Muscle layer of duodenum (tissue), 2 donors: ENCODE measurements around the gene RTN4RL1.

Source experiments
- H3K27ac ChIP-seq: one replicate; pipeline ENCODE4 v1.7.0; 2013; ENCODE audit warnings: mild to moderate bottlenecking, low read length
- H3K27me3 ChIP-seq: one replicate; pipeline ENCODE4 v1.7.0; 2013; ENCODE audit warnings: low read depth, mild to moderate bottlenecking, control low read depth, low read length
- H3K36me3 ChIP-seq, 2 donors: one replicate each; pipeline ENCODE4 v1.7.0; 2013; ENCODE audit warnings: low read length in 2 of 2, control low read depth in 1 of 2, mild to moderate bottlenecking in 1 of 2; ENCODE audit not compliant: insufficient read depth in 2 of 2, control insufficient read depth in 1 of 2
- H3K4me1 ChIP-seq, 2 donors: one replicate each; pipeline ENCODE4 v1.7.0; 2013; ENCODE audit warnings: low read length in 2 of 2, mild to moderate bottlenecking in 2 of 2, control low read depth in 1 of 2, moderate library complexity in 1 of 2; ENCODE audit not compliant: insufficient read depth in 2 of 2, control insufficient read depth in 1 of 2
- H3K4me3 ChIP-seq, 2 donors: one replicate each; pipeline ENCODE4 v1.7.0; 2013; ENCODE audit warnings: low read length in 2 of 2, low read depth in 1 of 2, mild to moderate bottlenecking in 1 of 2
- H3K9me3 ChIP-seq, 2 donors: one replicate each; pipeline ENCODE4 v1.7.0; 2013; ENCODE audit warnings: low read length in 2 of 2, control low read depth in 1 of 2, mild to moderate bottlenecking in 1 of 2; ENCODE audit not compliant: control insufficient read depth in 1 of 2
- donor health status: healthy.

The RTN4RL1 gene

GRCh38 chr17:2041561-2042389 is 16.6 kb upstream of the RTN4RL1 start, which contains the start of gene OVCA2:
OVCA2 (plus strand) TSS chr17:2042022; CDS start chr17:2042048, 26 bp downstream.
- H3K4me3 ChIP-seq = peak within 1 kb of the TSS; percentile 82 to 92
- H3K36me3 ChIP-seq = peaks cover 9 to 45% of the 10 kb centered on the region in 2 donors

GRCh38 chr17:2040942-2041560 is 15.9 kb upstream of the RTN4RL1 start:
- Histone ChIP-seq H3K9me3 (no peaks in the 10 kb centered on the region), H3K4me1 (peaks cover 10 to 29% of the 10 kb centered on the region in 2 donors), H3K36me3 (peaks cover 9 to 52% of the 10 kb centered on the region in 2 donors), H3K27ac (no peak overlapping the region), H3K27me3 (no peaks in the 10 kb centered on the region), H3K4me3 (peak overlapping the region; percentile 9 to 82)

More at GRCh38 chr17:2041561-2042389, 16.6 kb upstream of the RTN4RL1 start, which contains the start of gene OVCA2:
- no peaks in the 10 kb centered on the region for H3K27me3 ChIP-seq
- H3K27ac ChIP-seq = peak within 1 kb of the TSS; percentile 89
- H3K4me1 ChIP-seq = peaks cover 10 to 29% of the 10 kb centered on the region in 2 donors
- H3K9me3 ChIP-seq = no peaks in the 10 kb centered on the region

DNA sequence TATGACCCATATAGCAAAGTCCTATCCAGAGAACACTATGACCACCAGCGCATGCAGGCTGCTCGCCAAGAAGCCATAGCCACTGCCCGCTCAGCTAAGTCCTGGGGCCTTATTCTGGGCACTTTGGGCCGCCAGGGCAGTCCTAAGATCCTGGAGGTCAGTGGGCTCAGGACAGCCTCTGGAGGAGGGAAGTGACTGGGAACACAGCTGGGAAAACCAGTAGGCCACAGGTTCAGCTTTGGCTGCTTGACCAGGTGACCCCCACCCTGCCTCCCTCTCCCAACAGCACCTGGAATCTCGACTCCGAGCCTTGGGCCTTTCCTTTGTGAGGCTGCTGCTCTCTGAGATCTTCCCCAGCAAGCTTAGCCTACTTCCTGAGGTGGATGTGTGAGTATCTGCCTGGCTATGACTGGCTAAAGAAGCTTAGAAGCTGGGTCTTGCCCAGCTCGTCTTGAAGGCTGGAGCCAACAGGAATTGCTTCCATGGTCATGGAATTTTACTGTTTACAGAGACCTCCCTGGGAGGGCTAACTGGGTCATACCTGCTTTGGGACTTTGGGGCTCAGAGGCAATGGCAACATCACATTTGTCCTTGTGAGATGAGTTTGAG is 15.2 kb upstream of the RTN4RL1 start:
- Histone ChIP-seq H3K36me3 (peaks cover 9 to 59% of the 10 kb centered on the region in 2 donors), H3K4me1 (peaks cover 10 to 29% of the 10 kb centered on the region in 2 donors), H3K4me3 (no peak overlapping the region), H3K9me3 (no peaks in the 10 kb centered on the region), H3K27ac (no peak overlapping the region), H3K27me3 (no peaks in the 10 kb centered on the region)

DNA sequence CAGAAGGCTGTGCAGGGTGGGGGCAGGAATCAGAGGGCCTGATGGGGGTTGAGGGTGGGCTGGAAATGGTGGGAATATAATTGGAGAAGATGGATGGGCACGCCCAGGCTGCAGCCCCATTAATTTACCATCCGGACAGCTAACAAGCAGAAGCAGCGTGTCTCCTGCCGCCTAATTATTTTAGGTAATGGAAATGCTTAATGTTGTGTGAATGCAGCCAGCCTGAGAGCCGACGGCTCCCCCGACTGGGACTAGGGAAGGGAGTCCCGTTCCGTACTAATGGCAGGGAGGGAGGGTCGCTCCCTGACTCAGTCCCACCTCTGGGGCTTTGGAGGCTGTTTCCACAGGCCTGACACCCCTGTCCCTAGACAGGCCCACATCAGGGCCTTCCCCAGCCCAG is 12.0 kb upstream of the RTN4RL1 start:
- no peaks in the 10 kb centered on the region for H3K9me3 ChIP-seq
- H3K27me3 ChIP-seq = no peaks in the 10 kb centered on the region
- no peak overlapping the region for H3K27ac ChIP-seq
- no peak overlapping the region for H3K4me3 ChIP-seq
- H3K36me3 ChIP-seq = peaks cover 4 to 49% of the 10 kb centered on the region in 2 donors
- peaks cover 0 to 9% of the 10 kb centered on the region in 2 donors for H3K4me1 ChIP-seq

GRCh38 chr17:2035541-2036488 is 10.7 kb upstream of the RTN4RL1 start:
- no peak overlapping the region for H3K4me3 ChIP-seq
- no peak overlapping the region for H3K27ac ChIP-seq
- H3K9me3 ChIP-seq = no peaks in the 10 kb centered on the region
- H3K36me3 ChIP-seq = peaks cover 4 to 49% of the 10 kb centered on the region in 2 donors
- no peaks in the 10 kb centered on the region for H3K27me3 ChIP-seq
- H3K4me1 ChIP-seq = peaks cover 3 to 12% of the 10 kb centered on the region in 2 donors

- Histone ChIP-seq H3K27me3 (no peaks in the 10 kb centered on the region), H3K4me1 (peaks cover 4 to 15% of the 10 kb centered on the region in 2 donors), H3K9me3 (no peaks in the 10 kb centered on the region), H3K36me3 (peaks cover 4 to 42% of the 10 kb centered on the region in 2 donors), H3K27ac (no peak overlapping the region), H3K4me3 (no peak overlapping the region)
Observed at GRCh38 chr17:2034806-2035540, 9.8 kb upstream of the RTN4RL1 start.

DNA sequence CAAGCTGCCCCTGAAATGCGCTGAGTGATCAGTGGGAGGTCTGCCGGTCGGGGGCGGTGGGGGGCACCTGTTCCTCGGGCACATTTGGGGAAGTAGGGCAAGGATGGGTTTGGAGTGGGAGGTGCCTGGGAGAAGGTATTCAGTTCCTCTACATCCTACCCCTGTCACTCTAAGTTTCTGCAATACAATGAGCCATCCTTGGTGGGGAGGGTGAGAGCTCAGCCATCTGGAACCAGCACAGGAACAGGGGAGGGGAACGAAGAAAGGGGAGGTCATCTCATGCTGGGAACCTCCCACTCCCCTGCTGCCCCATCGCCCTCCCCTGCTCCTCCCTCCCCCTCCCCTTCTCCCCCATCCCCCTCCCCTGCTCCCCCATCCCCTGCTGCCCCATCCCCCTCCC is 9.0 kb upstream of the RTN4RL1 start:
- no peaks in the 10 kb centered on the region for H3K9me3 ChIP-seq
- no peak overlapping the region for H3K27ac ChIP-seq
- H3K36me3 ChIP-seq = peaks cover 4 to 41% of the 10 kb centered on the region in 2 donors
- no peaks in the 10 kb centered on the region for H3K27me3 ChIP-seq
- H3K4me3 ChIP-seq = no peak overlapping the region
- peaks cover 4 to 20% of the 10 kb centered on the region in 2 donors for H3K4me1 ChIP-seq

- Histone ChIP-seq H3K36me3 (peaks cover 4 to 34% of the 10 kb centered on the region in 2 donors), H3K27me3 (peaks cover 9% of the 10 kb centered on the region), H3K4me3 (no peak overlapping the region), H3K9me3 (no peaks in the 10 kb centered on the region), H3K27ac (no peak overlapping the region), H3K4me1 (peaks cover 4 to 20% of the 10 kb centered on the region in 2 donors)
Observed at GRCh38 chr17:2033153-2033552, 8.0 kb upstream of the RTN4RL1 start.

GRCh38 chr17:2030779-2031163 is 5.6 kb upstream of the RTN4RL1 start:
- Histone ChIP-seq H3K4me1 (peaks cover 4 to 21% of the 10 kb centered on the region in 2 donors), H3K27ac (no peak overlapping the region), H3K4me3 (peak overlapping the region; percentile 99 to 100), H3K36me3 (peaks cover 4 to 12% of the 10 kb centered on the region in 2 donors), H3K9me3 (no peaks in the 10 kb centered on the region), H3K27me3 (peaks cover 10% of the 10 kb centered on the region)
